Measurements from ENCODE around the gene KIF22. TPM values are rescaled to one million over a fixed set of nuclear protein-coding genes. Genes with fewer than 3 reads are reported as not detected.

Gene KIF22
- total and polyA plus RNA-seq, 9 of the 15 experiments (the other 6 are each of a cell fraction or from before 2014, with no cell fraction given), result 8.7 to 232 (median 131) TPM

DNA sequence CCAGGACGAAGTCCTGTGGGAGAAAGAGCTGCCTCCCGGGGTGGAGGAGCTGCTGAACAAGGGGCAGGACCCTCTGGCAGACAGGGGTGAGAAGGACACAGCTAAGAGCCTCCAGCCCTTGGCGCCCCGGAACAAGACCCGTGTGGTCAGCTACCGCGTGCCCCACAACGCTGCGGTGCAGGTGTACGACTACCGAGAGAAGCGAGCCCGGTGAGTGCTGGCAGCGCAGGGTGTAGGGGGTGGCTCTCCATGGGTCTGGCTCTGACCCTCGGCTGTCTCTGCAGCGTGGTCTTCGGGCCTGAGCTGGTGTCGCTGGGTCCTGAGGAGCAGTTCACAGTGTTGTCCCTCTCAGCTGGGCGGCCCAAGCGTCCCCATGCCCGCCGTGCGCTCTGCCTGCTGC, 51.1 kb downstream of the KIF22 start:
- Histone ChIP-seq H3K27me3 (ENCODE audit: control insufficient read depth in 2 of 2, insufficient read depth in 2 of 2, low read length in 2 of 2) (0 out of 5 replicates have a peak, but pooled peaks cover 0 to 4% of the 10 kb centered on the region in 2 experiments), H3K9ac (ENCODE audit: insufficient read depth in 1 of 2, low read depth in 2 of 2, low read length in 2 of 2) (no peak overlapping the region; a peak in 1 of 4 replicates), H3K9me3 (replicated peaks; ENCODE audit: control insufficient read depth, insufficient read depth, low read depth, low read length) (no peaks in the 10 kb centered on the region), H3K79me2 (ENCODE audit: control insufficient read depth, insufficient read depth, low read length) (no peaks in the 10 kb centered on the region), H3K9me1 (ENCODE audit: control insufficient read depth, insufficient read depth, low read length) (no peaks in the 10 kb centered on the region), H3K4me3 (no peak overlapping the region), H3K4me1 (replicated peaks in 1 of 2; ENCODE audit: control insufficient read depth in 2 of 2, insufficient read depth in 2 of 2, low read length in 2 of 2) (peaks cover 0 to 34% of the 10 kb centered on the region in 2 experiments; a peak in 2 of 5 replicates), H4K20me1 (replicated peaks; ENCODE audit: control insufficient read depth, insufficient read depth, low read length) (no peaks in the 10 kb centered on the region), H2AFZ (ENCODE audit: low read depth, low read length) (no peak overlapping the region), H3K4me2 (ENCODE audit: insufficient read depth, low read length) (no peak overlapping the region), H3K27ac (ENCODE audit: extremely low read depth, low read depth, low read length) (no peak overlapping the region), H3K36me3 (ENCODE audit: control insufficient read depth, insufficient read depth, low read length) (no peaks in the 10 kb centered on the region)
- DNase-seq (ENCODE audit: extremely low read depth in 1 of 4, low spot score in 3 of 4) (no peak), FAIRE-seq (no peak), ATAC-seq (no peak)
- ChIA-PET CTCF (ENCODE audit: low intra/inter-chr PET ratio) (no interaction called here), POLR2A (interaction anchor here (0.7 to 2.1 kb wide), 3 partner anchors 9 to 113 kb away, joined by 3 to 4 read pairs (median 3); no protein-coding TSS in a partner anchor)
- WGBS (ENCODE audit: insufficient coverage, low coverage, missing lambda C conversion rate), result 54% methylated on average over 23 of the region's 23 CpGs
- TF ChIP-seq ZNF311 (CRISPR knock-in tag; IDR thresholded peaks at IDR 0.05) (no peak), NFE2L1 (tag; IDR thresholded peaks at IDR 0.05; ENCODE audit: borderline replicate concordance, low read depth) (no peak), NFE2 (IDR thresholded peaks at IDR 0.05; ENCODE audit: low read depth) (no peak), GABPB2 (CRISPR knock-in tag; conservative IDR thresholded peaks at IDR 0.05) (no peak)
- TF ChIP-seq, protein P1, sequence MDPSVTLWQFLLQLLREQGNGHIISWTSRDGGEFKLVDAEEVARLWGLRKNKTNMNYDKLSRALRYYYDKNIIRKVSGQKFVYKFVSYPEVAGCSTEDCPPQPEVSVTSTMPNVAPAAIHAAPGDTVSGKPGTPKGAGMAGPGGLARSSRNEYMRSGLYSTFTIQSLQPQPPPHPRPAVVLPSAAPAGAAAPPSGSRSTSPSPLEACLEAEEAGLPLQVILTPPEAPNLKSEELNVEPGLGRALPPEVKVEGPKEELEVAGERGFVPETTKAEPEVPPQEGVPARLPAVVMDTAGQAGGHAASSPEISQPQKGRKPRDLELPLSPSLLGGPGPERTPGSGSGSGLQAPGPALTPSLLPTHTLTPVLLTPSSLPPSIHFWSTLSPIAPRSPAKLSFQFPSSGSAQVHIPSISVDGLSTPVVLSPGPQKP (CRISPR knock-in tag; IDR thresholded peaks at IDR 0.05), result no peak
- intact Hi-C loops (cut with micrococcal nuclease) (no loop called here), in situ Hi-C loops (cut with MboI) (no loop called here)
- no TSS peak for BruUV-seq (replicated peaks)

Data from K562 (cell line).